SU-DHL-6 (cell line): ENCODE results near the gene TXNL4B.
A peak's percentile ranks its signal among the peaks of the same experiment; 100 is the strongest.

Experiments
- H2AFZ ChIP-seq: fragments of 200-600 bp; sonication (generic); 2 replicates; pipeline ENCODE4 v1.6.1; 2014; ENCODE audit warnings: low read depth, mild to moderate bottlenecking, moderate library complexity, mixed read lengths, antibody characterized with exemption, low read length; ENCODE audit not compliant: severe bottlenecking
- H3F3A ChIP-seq: fragments of 200-600 bp; shearing (Covaris generic); 2 replicates; pipeline ENCODE4 v1.6.0; 2016; ENCODE audit warnings: antibody characterized with exemption, mild to moderate bottlenecking; ENCODE audit not compliant: insufficient read depth
- H3K27ac ChIP-seq: fragments of 200-600 bp; sonication (generic); 2 replicates; pipeline ENCODE4 v1.5.1; 2016; ENCODE audit warnings: low read depth, mild to moderate bottlenecking, low read length, moderate library complexity, mixed read lengths
- H3K27me3 ChIP-seq: fragments of 200-600 bp; sonication (generic), shearing (Covaris generic); 2 replicates; pipeline ENCODE4 v1.6.0; 2014; ENCODE audit warnings: mild to moderate bottlenecking, low read length
- H3K36me3 ChIP-seq: fragments of 200-600 bp; sonication (generic); 2 replicates; pipeline ENCODE4 v1.6.1; 2014; ENCODE audit warnings: mild to moderate bottlenecking, low read length, mixed read lengths
- H3K4me2 ChIP-seq: fragments of 300-600, 200-600 bp; shearing (Covaris generic), sonication (generic); 2 replicates; pipeline ENCODE4 v1.6.0; 2014; ENCODE audit warnings: low read length, low read depth, mild to moderate bottlenecking; ENCODE audit not compliant: poor library complexity, severe bottlenecking
- H3K4me3 ChIP-seq: fragments of 200-600 bp; sonication (generic); 2 replicates; pipeline ENCODE4 v1.5.1; 2014; ENCODE audit warnings: antibody characterized with exemption, low read length, mild to moderate bottlenecking, mixed read lengths; ENCODE audit not compliant: insufficient read depth, poor library complexity, severe bottlenecking
- H3K79me2 ChIP-seq: fragments of 200-600 bp; sonication (generic); 2 replicates; pipeline ENCODE4 v1.6.1; 2014; ENCODE audit warnings: mild to moderate bottlenecking, low read length, moderate library complexity; ENCODE audit not compliant: insufficient read depth
- H3K9ac ChIP-seq: fragments of 200-600 bp; sonication (generic); 2 replicates; pipeline ENCODE4 v1.7.0; 2014; ENCODE audit warnings: mild to moderate bottlenecking, low read length
- H3K9me2 ChIP-seq: fragments of 200-600 bp; sonication (generic); replicated peaks from 2 replicates; pipeline ENCODE4 v1.6.1; 2014; ENCODE audit warnings: low read length; ENCODE audit not compliant: insufficient read depth
- H3K9me3 ChIP-seq: fragments of 200-600 bp; sonication (generic); 2 replicates; pipeline ENCODE4 v1.6.1; 2014; ENCODE audit warnings: low read length, mixed read lengths; ENCODE audit not compliant: insufficient read depth
- H4K20me1 ChIP-seq: fragments of 200-600 bp; sonication (generic); 2 replicates; pipeline ENCODE4 v1.6.1; 2014; ENCODE audit warnings: low read depth, mild to moderate bottlenecking, antibody characterized with exemption, low read length, moderate library complexity, mixed read lengths
- EZH2phosphoT487 ChIP-seq: fragments of 200-600 bp; sonication (generic), shearing (Covaris generic); conservative IDR thresholded peaks from 2 replicates; pipeline ENCODE4 v1.6.1; 2018; ENCODE audit warnings: mild to moderate bottlenecking, antibody characterized with exemption, low read length, moderate library complexity, mixed read lengths
- TF ChIP-seq, protein P1 (sequence below): fragments of 200-600 bp; sonication (generic); IDR thresholded peaks from one replicate; pipeline ENCODE4 v1.5.1; 2017; ENCODE audit warnings: antibody characterized with exemption, mild to moderate bottlenecking, low read length, moderate library complexity; ENCODE audit not compliant: insufficient read depth, poor library complexity, severe bottlenecking

TXNL4B gene

DNA sequence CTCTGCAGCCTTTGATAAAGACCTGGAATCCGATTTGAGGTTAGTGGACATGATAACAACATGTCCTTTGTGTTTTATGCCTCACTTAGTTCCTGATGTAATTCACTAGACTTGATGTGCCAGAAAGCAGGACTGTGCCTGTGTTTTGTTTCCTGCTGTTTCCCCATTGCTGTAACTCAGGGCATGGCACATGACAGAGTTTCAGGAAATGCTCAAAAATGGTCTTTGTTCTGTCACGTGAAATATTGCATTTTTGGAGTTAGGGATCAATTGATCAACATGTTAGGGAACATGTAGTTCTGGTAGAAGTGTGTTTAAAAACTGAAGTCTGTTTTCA lies 33.0 kb upstream of the TXNL4B start:
- Histone ChIP-seq H2AFZ (no peak overlapping the region), H4K20me1 (no peaks in the 10 kb centered on the region), H3K9ac (no peak overlapping the region), H3K79me2 (no peaks in the 10 kb centered on the region), H3K27me3 (no peaks in the 10 kb centered on the region), H3K4me2 (no peak overlapping the region), H3K27ac (no peak overlapping the region), H3K36me3 (no peaks in the 10 kb centered on the region), H3K9me3 (no peaks in the 10 kb centered on the region), H3K4me3 (no peak overlapping the region), H3F3A (no peaks in the 10 kb centered on the region), H3K9me2 (no peaks in the 10 kb centered on the region)
- TF ChIP-seq, protein P1, sequence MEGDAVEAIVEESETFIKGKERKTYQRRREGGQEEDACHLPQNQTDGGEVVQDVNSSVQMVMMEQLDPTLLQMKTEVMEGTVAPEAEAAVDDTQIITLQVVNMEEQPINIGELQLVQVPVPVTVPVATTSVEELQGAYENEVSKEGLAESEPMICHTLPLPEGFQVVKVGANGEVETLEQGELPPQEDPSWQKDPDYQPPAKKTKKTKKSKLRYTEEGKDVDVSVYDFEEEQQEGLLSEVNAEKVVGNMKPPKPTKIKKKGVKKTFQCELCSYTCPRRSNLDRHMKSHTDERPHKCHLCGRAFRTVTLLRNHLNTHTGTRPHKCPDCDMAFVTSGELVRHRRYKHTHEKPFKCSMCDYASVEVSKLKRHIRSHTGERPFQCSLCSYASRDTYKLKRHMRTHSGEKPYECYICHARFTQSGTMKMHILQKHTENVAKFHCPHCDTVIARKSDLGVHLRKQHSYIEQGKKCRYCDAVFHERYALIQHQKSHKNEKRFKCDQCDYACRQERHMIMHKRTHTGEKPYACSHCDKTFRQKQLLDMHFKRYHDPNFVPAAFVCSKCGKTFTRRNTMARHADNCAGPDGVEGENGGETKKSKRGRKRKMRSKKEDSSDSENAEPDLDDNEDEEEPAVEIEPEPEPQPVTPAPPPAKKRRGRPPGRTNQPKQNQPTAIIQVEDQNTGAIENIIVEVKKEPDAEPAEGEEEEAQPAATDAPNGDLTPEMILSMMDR, result no peak
- no peak for TF ChIP-seq EZH2phosphoT487

DNA sequence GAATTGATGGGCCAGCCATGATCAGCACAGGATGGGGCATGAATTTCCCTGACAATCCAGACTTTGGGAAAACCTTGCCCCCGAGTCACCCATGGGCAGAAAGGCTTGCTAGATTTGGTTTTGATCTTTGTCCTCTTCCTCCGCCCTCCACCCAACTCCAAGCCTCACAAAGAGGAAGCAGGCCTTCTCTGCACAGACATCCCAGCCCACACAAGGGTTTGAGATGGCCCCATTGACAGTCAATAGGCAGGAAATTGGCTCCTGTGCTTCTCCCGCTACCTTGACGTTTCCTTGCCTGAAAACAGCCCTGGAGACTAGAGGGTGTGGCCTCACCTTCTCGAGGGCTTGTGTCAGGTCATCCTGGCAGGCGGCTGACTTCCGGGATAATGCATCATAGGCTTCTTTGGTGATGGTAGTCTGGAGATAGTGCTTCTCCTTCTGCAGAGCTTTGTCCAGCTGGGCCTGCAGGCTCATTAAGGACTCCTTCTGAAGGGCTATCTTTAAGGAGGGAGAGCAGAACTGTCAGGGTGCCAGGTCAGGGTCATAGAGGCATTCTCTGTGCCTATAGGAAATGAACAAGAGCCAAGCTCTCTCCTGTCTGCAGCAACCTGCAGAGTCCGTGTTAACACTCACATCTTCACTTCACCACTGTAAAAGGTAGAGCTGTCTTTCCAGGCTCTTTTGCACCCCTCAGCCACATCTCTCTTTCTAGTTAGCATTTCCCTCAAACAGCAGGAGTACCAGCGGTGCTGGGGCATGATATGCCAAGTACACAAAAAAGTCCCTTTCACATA lies 32.4 kb upstream of the TXNL4B start:
- TF ChIP-seq, protein P1, result no peak
- no peak for TF ChIP-seq EZH2phosphoT487
- Histone ChIP-seq H3K9me2 (no peaks in the 10 kb centered on the region), H3K4me2 (no peak overlapping the region), H3K27ac (no peak overlapping the region), H2AFZ (peak overlapping the region; percentile 60), H3K9me3 (no peaks in the 10 kb centered on the region), H4K20me1 (no peaks in the 10 kb centered on the region), H3K27me3 (no peaks in the 10 kb centered on the region), H3K4me3 (no peak overlapping the region), H3K79me2 (no peaks in the 10 kb centered on the region), H3K9ac (no peak overlapping the region), H3F3A (no peaks in the 10 kb centered on the region), H3K36me3 (no peaks in the 10 kb centered on the region)

DNA sequence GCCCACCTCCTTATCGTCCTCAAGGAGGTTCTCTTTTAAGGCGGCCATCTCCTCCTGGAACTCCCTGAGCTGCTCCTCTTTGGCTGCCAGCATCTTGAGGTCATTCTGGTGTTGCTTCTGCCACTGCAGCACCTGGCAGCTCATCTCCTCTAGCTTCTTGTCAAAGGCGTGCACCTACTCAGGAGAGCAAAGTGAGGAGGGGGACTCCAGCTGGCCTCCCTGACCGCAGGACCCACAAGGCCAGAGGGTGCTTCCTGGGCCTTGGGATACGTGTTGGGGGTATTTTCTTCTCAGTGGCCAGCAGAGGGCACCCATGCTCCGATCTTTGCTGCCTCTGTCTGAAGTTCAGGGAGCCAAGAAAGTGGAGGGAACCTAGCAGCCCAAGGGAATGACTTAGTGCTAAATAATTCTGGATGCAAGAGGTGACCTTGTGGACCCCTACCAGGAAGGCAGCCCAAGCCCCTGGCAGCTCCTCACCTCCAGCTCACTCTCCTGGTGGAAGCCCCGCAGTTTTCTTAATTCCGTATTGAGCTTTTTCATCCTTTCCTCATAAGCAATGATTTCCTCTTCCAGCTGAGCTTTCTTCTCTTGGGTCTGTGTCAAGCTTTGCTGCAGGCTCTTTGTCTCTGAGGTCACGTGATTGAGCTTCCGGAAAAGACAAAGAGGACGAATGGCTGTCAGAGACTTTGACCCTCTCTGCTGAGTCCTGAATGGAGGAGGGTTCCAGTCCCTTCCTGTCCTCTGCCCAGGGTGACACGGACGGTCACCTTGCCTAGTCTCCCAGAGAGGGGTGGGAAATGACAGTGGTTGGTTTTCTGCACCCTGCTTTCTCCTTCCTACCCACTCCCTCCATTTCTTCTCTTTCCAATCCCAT lies 31.6 kb upstream of the TXNL4B start:
- Histone ChIP-seq H4K20me1 (no peaks in the 10 kb centered on the region), H3K36me3 (no peaks in the 10 kb centered on the region), H3K9me3 (no peaks in the 10 kb centered on the region), H2AFZ (peak overlapping the region; percentile 68), H3K79me2 (no peaks in the 10 kb centered on the region), H3F3A (no peaks in the 10 kb centered on the region), H3K4me2 (no peak overlapping the region), H3K9ac (no peak overlapping the region), H3K27ac (no peak overlapping the region), H3K9me2 (no peaks in the 10 kb centered on the region), H3K4me3 (no peak overlapping the region), H3K27me3 (no peaks in the 10 kb centered on the region)
- TF ChIP-seq, protein P1, result peak; percentile 51
- no peak for TF ChIP-seq EZH2phosphoT487
